IPS DF 6.9 (cell line): ENCODE measurements around the gene INO80E.
"Not testable (repeated sequence)": the region's sequence is repeated elsewhere in the genome, so short reads cannot be mapped to it uniquely, and the experiment has no call there.

Source experiments
- DNase-seq: peaks from one replicate; pipeline ENCODE4 v3.0.0-alpha.2; 2013; ENCODE audit warnings: low read depth, low spot score
- H3K27ac ChIP-seq: one replicate; pipeline ENCODE4 v1.5.1; 2013; ENCODE audit warnings: low read length, control low read depth
- H3K27me3 ChIP-seq: 2 replicates; pipeline ENCODE4 v1.6.1; 2013; ENCODE audit warnings: mild to moderate bottlenecking, low read length; ENCODE audit not compliant: control insufficient read depth, insufficient read depth
- H3K36me3 ChIP-seq: 2 replicates; pipeline ENCODE4 v1.6.1; 2013; ENCODE audit warnings: low read length; ENCODE audit not compliant: control insufficient read depth, insufficient read depth
- H3K4me1 ChIP-seq: 2 replicates; pipeline ENCODE4 v1.6.1; 2013; ENCODE audit warnings: low read length; ENCODE audit not compliant: control insufficient read depth, insufficient read depth
- H3K4me3 ChIP-seq: 2 replicates; pipeline ENCODE4 v1.5.1; 2013; ENCODE audit warnings: mild to moderate bottlenecking, low read length
- H3K9me3 ChIP-seq: 2 replicates; pipeline ENCODE4 v1.6.1; 2013; ENCODE audit warnings: low read length, inconsistent platforms; ENCODE audit not compliant: control insufficient read depth, insufficient read depth
- WGBS: extraction: QIAGEN DNeasy Blood & Tissue Kit; methylation state at CpG from one replicate; pipeline ENCODE4 v1.1.7; 2013; ENCODE audit warnings: mixed read lengths, missing lambda C conversion rate; ENCODE audit not compliant: insufficient read length, insufficient coverage; 5-methylcytosine and 5-hydroxymethylcytosine counted together

INO80E gene

GRCh38 chr16:30010844-30011713 lies 15.0 kb downstream of the INO80E start, which contains the start of gene DOC2A:
DOC2A (minus strand) TSS chr16:30011027; CDS start chr16:30010222, 805 bp downstream.
- no peaks in the 10 kb centered on the region for H3K9me3 ChIP-seq
- H3K27ac ChIP-seq, result no peak within 1 kb of the TSS
- no peak for DNase-seq
- WGBS, result no CpG with 5 or more reads among the region's 99 CpGs
- H3K27me3 ChIP-seq, result peaks cover 2% of the 10 kb centered on the region; the same call in 1 of the 2 replicates
- H3K36me3 ChIP-seq, result peaks cover 1% of the 10 kb centered on the region; the same call in 1 of the 2 replicates
- peaks cover 3% of the 10 kb centered on the region for H3K4me1 ChIP-seq
- H3K4me3 ChIP-seq, result peak within 1 kb of the TSS; percentile 90

GRCh38 chr16:30011714-30012504 lies 15.9 kb downstream of the INO80E start:
- no CpG with 5 or more reads among the region's 31 CpGs for WGBS
- Histone ChIP-seq H3K27ac (no peak overlapping the region), H3K4me1 (peaks cover 3% of the 10 kb centered on the region), H3K36me3 (no peaks in the 10 kb centered on the region), H3K9me3 (no peaks in the 10 kb centered on the region), H3K4me3 (peak overlapping the region; percentile 90; the same call in 1 of the 2 replicates), H3K27me3 (peaks cover 2% of the 10 kb centered on the region; the same call in 1 of the 2 replicates)
- no peak for DNase-seq

GRCh38 chr16:30012598-30012997 lies 16.6 kb downstream of the INO80E start:
- not testable (repeated sequence) for H3K4me3 ChIP-seq, H3K36me3 ChIP-seq, H3K9me3 ChIP-seq, H3K27me3 ChIP-seq, H3K4me1 ChIP-seq, DNase-seq, H3K27ac ChIP-seq
- no CpG with 5 or more reads among the region's 14 CpGs for WGBS

GRCh38 chr16:30015450-30015849 lies 19.4 kb downstream of the INO80E start:
- H3K36me3 ChIP-seq, H3K27ac ChIP-seq, H3K4me3 ChIP-seq, H3K27me3 ChIP-seq, H3K9me3 ChIP-seq, H3K4me1 ChIP-seq, DNase-seq: not testable (repeated sequence)
- no CpG with 5 or more reads among the region's 7 CpGs for WGBS

- Histone ChIP-seq H3K4me1 (no peaks in the 10 kb centered on the region), H3K4me3 (no peak overlapping the region), H3K27me3 (no peaks in the 10 kb centered on the region), H3K9me3 (no peaks in the 10 kb centered on the region), H3K27ac (no peak overlapping the region), H3K36me3 (no peaks in the 10 kb centered on the region)
- DNase-seq, result no peak
- WGBS, result no CpG with 5 or more reads among the region's 8 CpGs
Measured at GRCh38 chr16:30016555-30017276, 20.7 kb downstream of the INO80E start.

- H3K4me3 ChIP-seq, result no peak overlapping the region
- no CpG with 5 or more reads among the region's 2 CpGs for WGBS
- H3K27me3 ChIP-seq, result no peaks in the 10 kb centered on the region
- H3K9me3 ChIP-seq, result no peaks in the 10 kb centered on the region
- no peak overlapping the region for H3K27ac ChIP-seq
- no peak for DNase-seq
- no peaks in the 10 kb centered on the region for H3K36me3 ChIP-seq
- H3K4me1 ChIP-seq, result no peaks in the 10 kb centered on the region
Measured at GRCh38 chr16:30017277-30017656, 21.2 kb downstream of the INO80E start.

GRCh38 chr16:30017937-30018336 lies 21.9 kb downstream of the INO80E start:
- WGBS, result no CpG with 5 or more reads among the region's 4 CpGs
- not testable (repeated sequence) for DNase-seq, H3K9me3 ChIP-seq, H3K4me3 ChIP-seq, H3K27me3 ChIP-seq, H3K4me1 ChIP-seq, H3K27ac ChIP-seq, H3K36me3 ChIP-seq

GRCh38 chr16:30018731-30019158 lies 22.7 kb downstream of the INO80E start:
- Histone ChIP-seq H3K4me1 (no peaks in the 10 kb centered on the region), H3K27me3 (no peaks in the 10 kb centered on the region), H3K27ac (no peak overlapping the region), H3K9me3 (no peaks in the 10 kb centered on the region), H3K4me3 (no peak overlapping the region), H3K36me3 (no peaks in the 10 kb centered on the region)
- WGBS, result no CpG with 5 or more reads among the region's 4 CpGs
- DNase-seq, result no peak

- no peak for DNase-seq
- no peaks in the 10 kb centered on the region; the same call in 1 of the 2 replicates for H3K36me3 ChIP-seq
- no peaks in the 10 kb centered on the region for H3K9me3 ChIP-seq
- no peak within 1 kb of the TSS for H3K4me3 ChIP-seq
- H3K27me3 ChIP-seq, result no peaks in the 10 kb centered on the region
- H3K27ac ChIP-seq, result no peak within 1 kb of the TSS
- H3K4me1 ChIP-seq, result no peaks in the 10 kb centered on the region
- WGBS, result no CpG with 5 or more reads among the region's 6 CpGs
Measured at GRCh38 chr16:30022887-30023286, 26.8 kb downstream of the INO80E start, which contains the start of gene C16orf92. C16orf92 (plus strand) TSS chr16:30023198; CDS start chr16:30023341, 143 bp downstream.

- H3K27ac ChIP-seq, result no peak overlapping the region
- no peaks in the 10 kb centered on the region for H3K4me1 ChIP-seq
- no peaks in the 10 kb centered on the region for H3K27me3 ChIP-seq
- no peak for DNase-seq
- WGBS, result no CpG with 5 or more reads among the region's 11 CpGs
- H3K9me3 ChIP-seq, result no peaks in the 10 kb centered on the region
- H3K36me3 ChIP-seq, result no peaks in the 10 kb centered on the region; the same call in 1 of the 2 replicates
- no peak overlapping the region for H3K4me3 ChIP-seq
Measured at GRCh38 chr16:30023586-30023985, 27.5 kb downstream of the INO80E start.
